HL-60 (cell line): ENCODE results near the gene ALOX15.
A peak's percentile ranks its signal among the peaks of the same experiment; 100 is the strongest.
"Not testable (repeated sequence)": the region's sequence is repeated elsewhere in the genome, so short reads cannot be mapped to it uniquely, and the experiment has no call there.

ENCODE experiments used
- DNase-seq, 2 experiments: peaks; one replicate each; pipeline ENCODE4 v3.0.0-alpha.2; 2010 to 2020; ENCODE audit warnings: low read depth in 1 of 2, low spot score in 1 of 2
- H3K27ac ChIP-seq: fragments of 250-450 bp; sonication (Bioruptor Pico); replicated peaks from 2 replicates; pipeline ENCODE4 v1.5.1; 2020; ENCODE audit warnings: mild to moderate bottlenecking, moderate library complexity
- H3K27me3 ChIP-seq: fragments of 250-450 bp; sonication (Bioruptor Pico); 2 replicates; pipeline ENCODE4 v1.5.1; 2021; ENCODE audit warnings: mild to moderate bottlenecking, moderate library complexity; ENCODE audit not compliant: insufficient read depth, poor library complexity, severe bottlenecking
- H3K4me3 ChIP-seq: replicated peaks from 2 replicates; pipeline ENCODE4 v1.5.1; 2011; ENCODE audit warnings: mild to moderate bottlenecking, control low read depth, low read length; ENCODE audit not compliant: insufficient read depth
- GABPA ChIP-seq: IDR thresholded peaks from 2 replicates; pipeline ENCODE4 v1.6.1; 2012; ENCODE audit warnings: low read depth
- POLR2AphosphoS5 ChIP-seq: IDR thresholded peaks from 2 replicates; pipeline ENCODE4 v1.6.1; 2012; ENCODE audit warnings: low read depth
- SPI1 ChIP-seq: IDR thresholded peaks from 2 replicates; pipeline ENCODE4 v1.6.1; 2012; ENCODE audit warnings: low read depth, mild to moderate bottlenecking, borderline replicate concordance
- TF ChIP-seq, protein P1 (sequence below): IDR thresholded peaks from one replicate; pipeline ENCODE4 v1.5.1; 2011; ENCODE audit warnings: low read length, control low read depth, inconsistent platforms; ENCODE audit not compliant: insufficient read depth
- TF ChIP-seq, protein P2 (sequence below): IDR thresholded peaks from 2 replicates; pipeline ENCODE4 v1.6.1; 2012; ENCODE audit warnings: low read depth; ENCODE audit not compliant: insufficient replicate concordance

Gene ALOX15

DNA sequence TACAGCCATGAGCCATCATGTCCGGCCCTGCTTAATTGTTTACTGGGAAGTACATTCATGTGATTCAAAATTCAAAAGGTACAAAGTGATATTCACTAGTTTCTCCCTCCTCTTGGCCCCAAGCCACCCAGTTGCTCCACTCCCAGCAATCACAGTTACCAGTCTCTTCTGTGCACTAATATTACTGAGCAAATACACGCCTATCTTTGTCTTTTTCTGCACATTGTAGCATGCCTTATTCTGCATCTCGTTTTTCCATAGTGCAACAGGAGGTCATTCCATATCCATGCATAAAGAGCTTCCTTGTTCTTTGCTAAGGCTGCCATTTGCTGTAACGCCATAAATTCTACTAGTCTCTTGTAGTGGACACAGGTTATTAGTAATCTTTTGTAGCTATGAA lies 2.2 kb upstream of the ALOX15 start:
- Histone ChIP-seq H3K27ac (no peak overlapping the region), H3K27me3 (peaks cover 7% of the 10 kb centered on the region), H3K4me3 (no peak overlapping the region)
- TF ChIP-seq, protein P1, sequence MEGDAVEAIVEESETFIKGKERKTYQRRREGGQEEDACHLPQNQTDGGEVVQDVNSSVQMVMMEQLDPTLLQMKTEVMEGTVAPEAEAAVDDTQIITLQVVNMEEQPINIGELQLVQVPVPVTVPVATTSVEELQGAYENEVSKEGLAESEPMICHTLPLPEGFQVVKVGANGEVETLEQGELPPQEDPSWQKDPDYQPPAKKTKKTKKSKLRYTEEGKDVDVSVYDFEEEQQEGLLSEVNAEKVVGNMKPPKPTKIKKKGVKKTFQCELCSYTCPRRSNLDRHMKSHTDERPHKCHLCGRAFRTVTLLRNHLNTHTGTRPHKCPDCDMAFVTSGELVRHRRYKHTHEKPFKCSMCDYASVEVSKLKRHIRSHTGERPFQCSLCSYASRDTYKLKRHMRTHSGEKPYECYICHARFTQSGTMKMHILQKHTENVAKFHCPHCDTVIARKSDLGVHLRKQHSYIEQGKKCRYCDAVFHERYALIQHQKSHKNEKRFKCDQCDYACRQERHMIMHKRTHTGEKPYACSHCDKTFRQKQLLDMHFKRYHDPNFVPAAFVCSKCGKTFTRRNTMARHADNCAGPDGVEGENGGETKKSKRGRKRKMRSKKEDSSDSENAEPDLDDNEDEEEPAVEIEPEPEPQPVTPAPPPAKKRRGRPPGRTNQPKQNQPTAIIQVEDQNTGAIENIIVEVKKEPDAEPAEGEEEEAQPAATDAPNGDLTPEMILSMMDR, result no peak
- TF ChIP-seq SPI1, result no peak
- no peak for TF ChIP-seq GABPA
- TF ChIP-seq POLR2AphosphoS5, result no peak
- TF ChIP-seq, protein P2, sequence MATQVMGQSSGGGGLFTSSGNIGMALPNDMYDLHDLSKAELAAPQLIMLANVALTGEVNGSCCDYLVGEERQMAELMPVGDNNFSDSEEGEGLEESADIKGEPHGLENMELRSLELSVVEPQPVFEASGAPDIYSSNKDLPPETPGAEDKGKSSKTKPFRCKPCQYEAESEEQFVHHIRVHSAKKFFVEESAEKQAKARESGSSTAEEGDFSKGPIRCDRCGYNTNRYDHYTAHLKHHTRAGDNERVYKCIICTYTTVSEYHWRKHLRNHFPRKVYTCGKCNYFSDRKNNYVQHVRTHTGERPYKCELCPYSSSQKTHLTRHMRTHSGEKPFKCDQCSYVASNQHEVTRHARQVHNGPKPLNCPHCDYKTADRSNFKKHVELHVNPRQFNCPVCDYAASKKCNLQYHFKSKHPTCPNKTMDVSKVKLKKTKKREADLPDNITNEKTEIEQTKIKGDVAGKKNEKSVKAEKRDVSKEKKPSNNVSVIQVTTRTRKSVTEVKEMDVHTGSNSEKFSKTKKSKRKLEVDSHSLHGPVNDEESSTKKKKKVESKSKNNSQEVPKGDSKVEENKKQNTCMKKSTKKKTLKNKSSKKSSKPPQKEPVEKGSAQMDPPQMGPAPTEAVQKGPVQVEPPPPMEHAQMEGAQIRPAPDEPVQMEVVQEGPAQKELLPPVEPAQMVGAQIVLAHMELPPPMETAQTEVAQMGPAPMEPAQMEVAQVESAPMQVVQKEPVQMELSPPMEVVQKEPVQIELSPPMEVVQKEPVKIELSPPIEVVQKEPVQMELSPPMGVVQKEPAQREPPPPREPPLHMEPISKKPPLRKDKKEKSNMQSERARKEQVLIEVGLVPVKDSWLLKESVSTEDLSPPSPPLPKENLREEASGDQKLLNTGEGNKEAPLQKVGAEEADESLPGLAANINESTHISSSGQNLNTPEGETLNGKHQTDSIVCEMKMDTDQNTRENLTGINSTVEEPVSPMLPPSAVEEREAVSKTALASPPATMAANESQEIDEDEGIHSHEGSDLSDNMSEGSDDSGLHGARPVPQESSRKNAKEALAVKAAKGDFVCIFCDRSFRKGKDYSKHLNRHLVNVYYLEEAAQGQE, result no peak
- no peak for DNase-seq

DNA sequence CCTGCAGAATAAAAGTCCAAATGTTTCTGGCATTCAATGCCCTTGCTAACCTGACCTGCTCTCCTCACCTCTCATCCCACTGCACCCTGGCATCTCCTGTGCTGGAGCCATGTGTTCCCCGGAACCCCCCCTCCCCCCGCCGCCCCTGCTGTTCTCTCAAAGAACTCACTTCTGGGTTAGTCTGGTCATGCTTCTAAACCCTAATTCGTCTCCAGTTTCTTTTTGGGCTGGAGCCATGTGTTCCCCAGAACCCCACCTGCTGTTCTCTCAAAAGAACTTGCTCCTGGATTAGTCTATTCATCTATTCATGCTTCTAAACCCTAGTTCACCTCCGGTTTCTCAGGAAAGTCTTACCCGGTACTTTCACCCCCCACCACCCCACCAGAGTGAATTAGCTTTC lies 808 bp upstream of the ALOX15 start:
- Histone ChIP-seq H3K4me3 (no peak overlapping the region), H3K27ac (no peak overlapping the region), H3K27me3 (peaks cover 7% of the 10 kb centered on the region)
- DNase-seq, result no peak
- no peak for TF ChIP-seq SPI1
- no peak for TF ChIP-seq POLR2AphosphoS5
- TF ChIP-seq, protein P1, result no peak
- TF ChIP-seq, protein P2, result no peak
- TF ChIP-seq GABPA, result no peak

DNA sequence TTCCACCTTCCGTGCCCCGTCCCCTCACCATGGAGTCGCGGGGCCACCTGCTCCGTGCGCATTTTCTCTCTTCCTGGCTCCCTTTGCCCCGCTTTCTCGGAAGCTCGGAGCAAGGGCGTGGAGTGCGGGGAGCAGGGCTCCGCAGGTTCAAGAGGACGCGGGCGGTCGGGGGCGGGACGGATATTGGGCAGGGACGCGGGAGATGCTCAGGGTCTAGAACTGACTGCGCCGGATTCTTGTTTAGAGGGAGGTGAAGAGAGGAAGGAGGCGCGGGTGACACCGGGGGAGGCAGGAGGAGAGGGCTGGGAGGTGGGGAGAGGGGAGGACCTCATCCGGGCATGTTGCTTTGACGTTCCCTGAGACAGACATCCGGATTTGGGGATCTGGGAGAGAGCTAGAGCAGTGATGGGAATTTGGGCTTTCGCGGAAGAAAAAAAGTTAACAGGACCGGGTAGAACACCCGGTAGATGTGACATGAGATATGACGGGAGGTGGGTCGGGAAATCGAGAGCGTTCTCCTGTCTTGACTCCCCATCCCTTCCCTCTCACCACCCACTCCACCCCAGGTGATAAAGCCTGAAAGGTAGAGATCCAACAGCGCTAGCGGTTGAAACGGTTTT lies 799 bp downstream of the ALOX15 start:
- H3K4me3 ChIP-seq, DNase-seq, H3K27ac ChIP-seq, H3K27me3 ChIP-seq: not testable (repeated sequence)

DNA sequence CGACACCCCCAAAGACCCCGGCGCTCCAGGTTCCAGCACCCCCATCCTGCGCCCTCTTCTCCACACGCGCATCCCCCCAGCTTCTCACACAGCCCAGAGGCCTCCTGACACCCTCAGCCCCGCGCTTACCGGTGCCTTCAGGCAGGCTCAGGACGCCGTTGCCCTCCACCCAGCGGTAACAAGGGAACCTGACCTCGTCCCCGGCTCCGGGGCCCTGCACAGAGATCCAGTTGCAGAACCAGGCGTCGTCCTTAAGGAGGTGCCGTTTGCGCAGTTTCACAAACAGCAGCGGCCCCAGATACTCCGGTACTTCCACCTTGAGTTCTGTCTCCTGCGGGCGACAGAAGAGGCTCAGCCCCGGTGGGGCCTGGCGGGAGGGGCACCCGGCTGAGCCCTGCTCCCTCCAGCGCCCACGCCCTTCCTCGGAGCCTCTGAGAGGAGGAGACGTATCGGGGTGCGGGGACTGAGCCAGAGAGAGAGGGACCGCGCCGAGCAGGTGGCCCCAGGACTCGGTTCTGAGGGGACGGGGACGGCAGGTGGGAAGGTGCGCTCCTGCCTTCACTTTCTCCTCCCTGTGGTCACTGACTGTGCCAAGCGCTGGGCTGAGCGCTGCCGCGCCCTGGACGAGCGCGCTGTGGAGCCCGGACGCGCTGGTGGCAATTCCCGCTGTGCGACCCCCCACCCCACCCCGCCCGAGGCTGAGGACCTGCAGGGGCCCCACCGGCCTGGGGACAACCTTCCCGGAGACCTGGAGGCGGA lies 2.0 kb downstream of the ALOX15 start:
- H3K27me3 ChIP-seq, H3K4me3 ChIP-seq, H3K27ac ChIP-seq: not testable (repeated sequence)
- peak in 1 of 2 experiments; percentile 50 for DNase-seq

DNA sequence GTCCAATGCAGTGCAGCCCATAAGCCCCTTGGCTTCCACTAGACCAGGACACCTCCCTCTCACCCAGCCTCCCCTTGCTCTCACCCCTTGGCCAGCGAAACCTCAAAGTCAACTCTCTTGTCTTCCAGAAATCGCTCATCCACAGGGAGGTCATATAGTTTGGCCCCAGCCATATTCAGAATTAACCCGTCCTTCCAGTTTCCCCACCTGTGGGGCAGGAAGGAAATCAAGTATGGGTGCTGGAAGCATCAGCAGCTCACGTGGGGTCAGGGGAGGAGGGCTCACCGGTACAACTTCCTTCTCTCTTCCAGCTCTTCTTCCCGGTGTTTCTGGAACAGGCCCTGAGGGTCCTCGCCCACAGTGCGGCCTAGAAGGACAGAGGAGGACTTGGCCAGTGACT lies 2.7 kb downstream of the ALOX15 start:
- H3K4me3 ChIP-seq, DNase-seq, H3K27me3 ChIP-seq, H3K27ac ChIP-seq: not testable (repeated sequence)
